Osteocyte (in vitro differentiated cells): ENCODE measurements around the gene OLFML2A. TPM values are rescaled to one million over a fixed set of nuclear protein-coding genes. Genes with fewer than 3 reads are reported as not detected.

Source experiments
- DNase-seq: peaks from one replicate; pipeline ENCODE4 v3.0.0; 2021; ENCODE audit warnings: mixed read lengths; ENCODE audit not compliant: unreplicated experiment; ENCODE audit errors: extremely low spot score
- H3K27ac Mint-ChIP-seq: one replicate; pipeline ENCODE4 v1.8.0; 2021; ENCODE audit warnings: mild to moderate bottlenecking, mixed read lengths; ENCODE audit not compliant: unreplicated experiment
- H3K27me3 Mint-ChIP-seq: one replicate; pipeline ENCODE4 v1.8.0; 2021; ENCODE audit warnings: mixed read lengths; ENCODE audit not compliant: unreplicated experiment
- H3K36me3 Mint-ChIP-seq: one replicate; pipeline ENCODE4 v1.8.0; 2021; ENCODE audit warnings: mixed read lengths; ENCODE audit not compliant: unreplicated experiment
- H3K4me1 Mint-ChIP-seq: one replicate; pipeline ENCODE4 v1.8.0; 2021; ENCODE audit warnings: mixed read lengths; ENCODE audit not compliant: unreplicated experiment
- H3K4me3 Mint-ChIP-seq: one replicate; pipeline ENCODE4 v1.8.0; 2021; ENCODE audit warnings: mild to moderate bottlenecking, moderate library complexity, mixed read lengths; ENCODE audit not compliant: unreplicated experiment
- H3K9me3 Mint-ChIP-seq: one replicate; pipeline ENCODE4 v1.8.0; 2021; ENCODE audit warnings: mixed read lengths; ENCODE audit not compliant: unreplicated experiment
- total RNA-seq: library from RNA; stranded (reverse); gene quantifications from 2 replicates; pipeline ENCODE4 v1.2.1, GENCODE V29; 2021
- TF ChIP-seq, protein P1 (sequence below): fragments of 200-600 bp; sonication (generic); IDR thresholded peaks from 2 replicates; pipeline ENCODE4 v1.5.0; 2021; ENCODE audit warnings: antibody characterized with exemption, mild to moderate bottlenecking, moderate library complexity

OLFML2A gene
- total RNA-seq, 1 donor from 2014 or later, result 146 TPM

DNA sequence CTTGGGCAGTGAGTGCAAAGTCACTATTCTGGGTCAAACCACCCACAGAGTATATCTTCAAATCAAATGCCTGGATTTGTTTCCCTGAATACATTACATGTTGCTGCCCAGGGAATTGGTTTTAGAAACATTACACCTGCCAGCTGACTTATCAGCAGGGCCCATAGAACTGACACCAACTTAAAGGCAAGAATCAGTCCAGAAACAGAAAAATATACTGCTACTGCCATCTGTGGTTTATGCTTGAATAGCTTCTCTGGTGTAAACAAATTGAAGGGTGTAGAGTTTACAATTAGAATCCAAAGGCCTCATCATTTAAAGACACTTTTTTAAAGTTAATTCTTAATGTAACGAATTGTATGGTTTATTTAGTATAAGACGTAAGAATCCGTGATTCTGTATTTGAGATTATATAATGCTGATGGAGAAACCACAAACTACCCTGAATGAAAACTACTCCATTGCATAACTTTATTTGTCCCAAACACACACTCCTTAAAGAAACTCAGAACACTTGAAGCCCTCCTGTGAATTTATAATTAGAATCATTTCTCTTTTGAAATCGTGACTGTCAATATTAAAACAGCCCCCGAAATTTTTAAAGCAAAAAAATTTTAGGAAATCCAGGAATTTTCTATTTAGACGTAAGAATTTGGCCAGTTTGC, 12.0 kb upstream of the OLFML2A start:
- TF ChIP-seq, protein P1, sequence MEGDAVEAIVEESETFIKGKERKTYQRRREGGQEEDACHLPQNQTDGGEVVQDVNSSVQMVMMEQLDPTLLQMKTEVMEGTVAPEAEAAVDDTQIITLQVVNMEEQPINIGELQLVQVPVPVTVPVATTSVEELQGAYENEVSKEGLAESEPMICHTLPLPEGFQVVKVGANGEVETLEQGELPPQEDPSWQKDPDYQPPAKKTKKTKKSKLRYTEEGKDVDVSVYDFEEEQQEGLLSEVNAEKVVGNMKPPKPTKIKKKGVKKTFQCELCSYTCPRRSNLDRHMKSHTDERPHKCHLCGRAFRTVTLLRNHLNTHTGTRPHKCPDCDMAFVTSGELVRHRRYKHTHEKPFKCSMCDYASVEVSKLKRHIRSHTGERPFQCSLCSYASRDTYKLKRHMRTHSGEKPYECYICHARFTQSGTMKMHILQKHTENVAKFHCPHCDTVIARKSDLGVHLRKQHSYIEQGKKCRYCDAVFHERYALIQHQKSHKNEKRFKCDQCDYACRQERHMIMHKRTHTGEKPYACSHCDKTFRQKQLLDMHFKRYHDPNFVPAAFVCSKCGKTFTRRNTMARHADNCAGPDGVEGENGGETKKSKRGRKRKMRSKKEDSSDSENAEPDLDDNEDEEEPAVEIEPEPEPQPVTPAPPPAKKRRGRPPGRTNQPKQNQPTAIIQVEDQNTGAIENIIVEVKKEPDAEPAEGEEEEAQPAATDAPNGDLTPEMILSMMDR, result peak; percentile 50
- Mint-ChIP-seq H3K27me3 (peaks cover 85% of the 10 kb centered on the region), H3K36me3 (peaks cover 4% of the 10 kb centered on the region), H3K4me3 (no peak overlapping the region), H3K9me3 (no peaks in the 10 kb centered on the region), H3K27ac (no peak overlapping the region), H3K4me1 (peaks cover 9% of the 10 kb centered on the region)
- DNase-seq, result no peak

DNA sequence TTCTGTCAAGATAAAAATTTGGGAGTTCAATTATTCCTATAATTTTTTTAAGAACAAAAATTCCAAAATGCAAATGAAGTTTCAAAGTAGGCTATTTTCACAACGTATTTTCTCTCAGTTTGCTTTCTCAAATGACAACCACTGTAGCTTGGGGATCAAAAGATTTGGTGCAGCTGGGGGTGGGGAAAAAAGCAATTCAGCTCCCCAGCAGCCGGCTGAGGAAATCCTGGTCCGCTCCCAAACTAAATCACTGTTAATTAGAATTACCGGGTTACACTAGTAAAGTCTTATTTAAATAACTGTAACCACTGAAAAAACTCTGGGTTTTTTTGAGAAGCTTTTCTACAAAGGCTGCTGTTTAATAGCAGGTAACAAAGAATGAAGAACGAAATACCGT, 11.5 kb upstream of the OLFML2A start:
- Mint-ChIP-seq H3K27ac (no peak overlapping the region), H3K4me1 (peaks cover 15% of the 10 kb centered on the region), H3K9me3 (no peaks in the 10 kb centered on the region), H3K27me3 (peaks cover 90% of the 10 kb centered on the region), H3K36me3 (peaks cover 4% of the 10 kb centered on the region), H3K4me3 (no peak overlapping the region)
- DNase-seq, result no peak
- TF ChIP-seq, protein P1, result no peak

DNA sequence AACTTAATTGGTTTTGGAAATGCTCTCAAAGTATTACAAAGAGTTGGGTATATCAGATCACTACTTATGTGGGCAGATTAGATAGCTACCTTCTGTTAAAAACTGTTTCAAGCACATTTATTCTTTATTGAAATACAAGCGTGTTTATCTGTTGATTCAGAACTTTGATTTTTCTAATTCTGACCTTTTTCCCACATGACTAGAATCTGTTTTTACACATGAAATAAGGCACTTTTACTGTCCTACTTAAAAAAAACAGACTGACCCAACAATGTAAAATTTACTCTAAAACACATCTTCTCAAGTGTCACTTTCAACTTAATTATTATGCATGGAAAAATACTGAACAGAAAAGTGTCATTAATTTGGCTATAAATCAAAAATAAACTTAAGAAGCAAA, 10.6 kb upstream of the OLFML2A start:
- peaks cover 82% of the 10 kb centered on the region for H3K27me3 Mint-ChIP-seq

DNA sequence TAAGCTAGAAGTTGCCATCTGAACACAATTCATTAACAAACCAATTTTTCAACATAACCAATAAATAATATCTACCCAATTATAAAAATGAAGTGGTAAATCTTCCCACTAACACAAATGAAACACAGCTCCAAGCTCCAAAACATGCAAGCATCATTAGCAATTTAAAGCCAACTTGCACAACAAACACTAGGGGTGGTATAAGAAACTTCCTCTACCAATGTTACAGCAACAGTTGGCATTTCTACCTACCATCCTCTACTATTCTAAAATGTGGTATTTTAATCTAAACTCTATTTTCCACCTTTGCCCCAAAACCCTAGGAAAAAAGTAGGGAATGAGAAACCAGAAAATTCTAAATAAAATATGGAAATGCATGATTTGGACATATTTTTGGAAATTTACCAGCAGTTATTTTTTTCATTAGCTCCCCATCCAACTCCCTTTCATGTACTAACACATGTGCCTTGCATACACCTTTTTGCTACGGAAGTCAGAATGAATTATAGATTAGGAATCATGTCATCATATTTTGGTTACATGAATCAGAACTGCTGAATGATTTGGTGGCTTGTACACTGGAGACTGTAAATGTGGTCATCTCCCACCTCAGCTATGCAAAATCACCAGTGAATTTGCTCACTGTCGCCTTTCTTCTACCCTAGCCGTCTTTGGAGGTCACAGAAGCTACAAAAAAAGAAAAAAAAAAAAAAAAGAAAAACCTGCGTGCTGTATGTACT, 9.9 kb upstream of the OLFML2A start:
- H3K4me1 Mint-ChIP-seq, result peaks cover 16% of the 10 kb centered on the region
- no peak for DNase-seq
- TF ChIP-seq, protein P1, result peak; percentile 26
- H3K9me3 Mint-ChIP-seq, result no peaks in the 10 kb centered on the region
- H3K27ac Mint-ChIP-seq, result no peak overlapping the region
- peaks cover 77% of the 10 kb centered on the region for H3K27me3 Mint-ChIP-seq
- H3K4me3 Mint-ChIP-seq, result no peak overlapping the region
- peaks cover 4% of the 10 kb centered on the region for H3K36me3 Mint-ChIP-seq

More for the DNA sequence above, 10.6 kb upstream of the OLFML2A start:
- Mint-ChIP-seq H3K9me3 (no peaks in the 10 kb centered on the region), H3K36me3 (peaks cover 4% of the 10 kb centered on the region), H3K27ac (no peak overlapping the region), H3K4me3 (no peak overlapping the region), H3K4me1 (peaks cover 15% of the 10 kb centered on the region)
- TF ChIP-seq, protein P1, result no peak
- DNase-seq, result no peak

DNA sequence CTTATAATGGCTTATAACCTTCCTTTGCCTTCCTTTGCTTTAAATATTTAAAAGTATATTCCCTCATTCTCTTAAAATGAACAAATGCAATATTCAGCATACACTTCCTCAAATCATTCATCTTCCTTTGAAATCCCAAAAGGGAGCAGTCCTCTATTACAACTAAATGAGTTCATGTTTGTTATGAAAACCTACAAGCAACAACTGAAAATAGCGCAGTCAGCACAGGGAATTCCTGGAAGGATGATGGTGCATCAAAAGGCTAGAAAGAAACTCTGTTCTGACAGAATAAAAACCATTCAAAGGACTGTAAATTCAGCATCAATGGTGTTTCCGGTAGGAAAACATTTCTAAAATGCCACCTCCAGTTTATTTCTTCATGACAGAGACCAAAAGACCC, 9.1 kb upstream of the OLFML2A start:
- TF ChIP-seq, protein P1, result no peak
- no peak for DNase-seq
- H3K36me3 Mint-ChIP-seq, result peaks cover 2% of the 10 kb centered on the region
- no peaks in the 10 kb centered on the region for H3K9me3 Mint-ChIP-seq
- H3K27me3 Mint-ChIP-seq, result peaks cover 70% of the 10 kb centered on the region
- H3K27ac Mint-ChIP-seq, result no peak overlapping the region
- no peak overlapping the region for H3K4me3 Mint-ChIP-seq
- H3K4me1 Mint-ChIP-seq, result peaks cover 18% of the 10 kb centered on the region
